Thymus (tissue), 11 donors: ENCODE data around the gene CDPF1. TPM values are rescaled to one million over a fixed set of nuclear protein-coding genes. Genes with fewer than 3 reads are reported as not detected.
"Not testable (repeated sequence)": the region's sequence is repeated elsewhere in the genome, so short reads cannot be mapped to it uniquely, and the experiment has no call there.

ENCODE experiments used
- DNase-seq, 9 donors: peaks; one replicate each; pipeline ENCODE4 v3.0.0-alpha.2; 2013; ENCODE audit warnings: low spot score in 9 of 9, low read depth in 6 of 9, missing footprints in 1 of 9
- H3K27ac ChIP-seq, 2 donors: one replicate each; pipeline ENCODE4 v1.5.1; 2013; ENCODE audit warnings: control low read depth in 1 of 2, low read depth in 1 of 2, low read length in 1 of 2, mild to moderate bottlenecking in 1 of 2, moderate library complexity in 1 of 2
- H3K27me3 ChIP-seq, 2 donors: one replicate each; pipeline ENCODE4 v1.5.1; 2013; ENCODE audit warnings: low read length in 1 of 2; ENCODE audit not compliant: control insufficient read depth in 2 of 2, insufficient read depth in 1 of 2
- H3K36me3 ChIP-seq, 2 donors: one replicate each; pipeline ENCODE4 v1.5.1; 2013; ENCODE audit warnings: low read length in 1 of 2, mild to moderate bottlenecking in 1 of 2, moderate library complexity in 1 of 2; ENCODE audit not compliant: control insufficient read depth in 2 of 2, insufficient read depth in 2 of 2
- H3K4me1 ChIP-seq, 2 donors: one replicate each; pipeline ENCODE4 v1.5.1; 2013; ENCODE audit warnings: low read length in 2 of 2; ENCODE audit not compliant: control insufficient read depth in 2 of 2, insufficient read depth in 2 of 2
- H3K4me3 ChIP-seq, 2 donors: one replicate each; pipeline ENCODE4 v1.5.1; 2013; ENCODE audit warnings: low read length in 2 of 2, control low read depth in 1 of 2, mild to moderate bottlenecking in 1 of 2
- H3K9me3 ChIP-seq, 2 donors: one replicate each; pipeline ENCODE4 v1.5.1; 2013; ENCODE audit warnings: low read length in 1 of 2, mild to moderate bottlenecking in 1 of 2; ENCODE audit not compliant: control insufficient read depth in 2 of 2, insufficient read depth in 1 of 2
- WGBS: extraction: QIAGEN DNeasy Blood & Tissue Kit; methylation state at CpG from one replicate; pipeline ENCODE4 v1.1.7; 2013; 5-methylcytosine and 5-hydroxymethylcytosine counted together
- polyA plus RNA-seq: library from polyadenylated mRNA; stranded (reverse); fragments of 200-250 nt; gene quantifications from one replicate; pipeline ENCODE4 v1.2.3, GENCODE V29; 2013
- total RNA-seq: library from RNA; stranded (reverse); fragments of 120-200 nt; gene quantifications from one replicate; pipeline ENCODE4 v1.2.4, GENCODE V29; 2013
- donor health status: healthy.

The CDPF1 gene
- total and polyA plus RNA-seq, 2 donors: 15.5 to 16.1 TPM

GRCh38 chr22:46264520-46264919 is 14.4 kb upstream of the CDPF1 start:
- H3K4me3 ChIP-seq, H3K4me1 ChIP-seq, DNase-seq, H3K27ac ChIP-seq, H3K36me3 ChIP-seq: not testable (repeated sequence)
- Histone ChIP-seq H3K27me3 (peaks cover 47 to 93% of the 10 kb centered on the region in 2 donors), H3K9me3 (peaks cover 8 to 16% of the 10 kb centered on the region in 2 donors)
- 99% methylated on average over 6 of the region's 6 CpGs for whole genome bisulfite sequencing

DNA sequence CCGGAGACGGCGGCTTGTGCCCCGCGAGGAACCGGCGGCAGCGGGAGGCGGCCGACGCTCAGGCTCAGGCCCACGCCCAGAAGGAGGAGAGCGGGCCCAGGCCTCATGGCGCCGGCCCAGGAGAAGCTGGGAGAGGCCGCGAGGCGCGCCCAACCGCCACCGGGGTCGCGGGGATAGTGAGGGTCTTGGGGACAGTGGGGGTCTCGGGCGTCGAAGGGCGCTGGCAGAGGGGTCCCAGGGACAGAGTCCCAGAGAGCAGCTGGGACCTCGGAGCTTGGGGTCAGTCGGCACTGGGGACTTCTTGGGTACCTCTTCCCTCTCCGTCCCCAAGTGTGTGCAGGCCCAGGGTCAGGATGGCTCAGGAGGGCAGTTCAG is 13.1 kb upstream of the CDPF1 start, which contains the start of gene PKDREJ:
PKDREJ (minus strand) TSS at position 128 of the 375 bp plus-strand sequence; CDS start at position 107, 21 bp downstream.
- no peak within 1 kb of the TSS for H3K27ac ChIP-seq
- WGBS: 60% methylated on average over 30 of the region's 30 CpGs
- H3K36me3 ChIP-seq: no peaks in the 10 kb centered on the region
- H3K4me1 ChIP-seq: peaks cover 0 to 4% of the 10 kb centered on the region in 2 donors
- peaks cover 49 to 89% of the 10 kb centered on the region in 2 donors for H3K27me3 ChIP-seq
- no peak for DNase-seq
- H3K9me3 ChIP-seq: peaks cover 8 to 16% of the 10 kb centered on the region in 2 donors
- peak within 1 kb of the TSS in 1 of 2 donors; percentile 33 for H3K4me3 ChIP-seq

DNA sequence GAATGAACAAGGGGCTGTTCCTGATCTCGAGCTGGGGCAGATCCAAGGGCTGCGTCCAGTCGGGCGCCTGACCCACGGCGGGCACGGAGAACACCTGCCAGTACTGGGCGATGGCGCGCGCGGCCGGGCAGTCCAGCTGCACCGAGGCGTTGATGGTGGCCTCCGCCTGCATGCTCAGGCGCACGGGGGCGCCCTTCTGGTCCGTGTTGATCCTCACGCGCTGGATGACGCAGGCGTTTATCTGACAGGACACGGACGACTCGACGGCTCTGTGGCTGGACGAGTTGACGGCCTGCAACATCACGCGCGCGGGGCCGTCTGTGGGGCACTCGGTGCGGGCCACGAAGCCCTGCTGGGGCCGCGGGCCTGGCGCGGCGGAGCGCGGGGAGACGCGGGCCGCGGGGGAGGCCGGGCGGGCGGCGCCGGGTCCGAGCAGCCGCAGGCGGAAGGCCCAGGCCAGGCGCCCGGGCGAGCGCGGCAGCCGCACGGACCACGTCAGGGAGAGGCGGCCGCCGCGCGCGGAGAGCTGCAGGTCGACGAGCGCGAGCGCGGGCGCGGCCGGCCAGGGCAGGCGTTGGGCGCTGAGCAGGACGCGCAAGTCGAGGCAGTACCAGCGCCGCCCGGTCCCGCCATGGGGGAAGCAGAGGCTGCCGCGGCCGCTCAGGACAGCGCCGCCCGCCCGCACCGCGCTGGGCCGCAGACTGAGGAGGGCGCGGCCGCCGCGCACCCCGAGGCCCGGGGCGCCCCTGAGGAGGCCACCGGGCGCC is 12.5 kb upstream of the CDPF1 start:
- peak overlapping the region in 1 of 2 donors; percentile 33 for H3K4me3 ChIP-seq
- 11% methylated on average over 109 of the region's 109 CpGs for WGBS
- no peaks in the 10 kb centered on the region for H3K36me3 ChIP-seq
- H3K27me3 ChIP-seq: peaks cover 47 to 84% of the 10 kb centered on the region in 2 donors
- H3K4me1 ChIP-seq: peaks cover 0 to 3% of the 10 kb centered on the region in 2 donors
- H3K9me3 ChIP-seq: peaks cover 8 to 16% of the 10 kb centered on the region in 2 donors
- H3K27ac ChIP-seq: no peak overlapping the region
- DNase-seq: no peak

DNA sequence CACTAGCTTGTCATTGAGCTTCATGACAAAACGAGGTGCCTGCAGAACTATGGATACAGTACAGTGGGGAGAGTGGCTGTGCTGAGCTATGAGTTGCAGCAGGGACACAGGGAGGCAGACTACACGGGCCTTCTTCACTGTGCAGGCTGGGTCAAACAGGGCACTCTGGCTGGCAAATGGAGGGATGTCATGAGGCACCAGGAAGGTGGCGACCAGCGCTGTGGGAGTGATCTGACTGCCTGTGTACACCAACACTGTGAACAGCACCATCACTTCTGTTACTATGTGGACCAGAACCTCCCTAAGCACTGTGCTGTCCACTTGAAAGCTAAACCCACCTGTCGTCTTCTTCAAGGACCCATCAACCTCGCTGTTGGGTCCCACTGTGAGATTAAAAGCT is 9.9 kb upstream of the CDPF1 start:
- DNase-seq: no peak
- WGBS: 93% methylated on average over 6 of the region's 6 CpGs

DNA sequence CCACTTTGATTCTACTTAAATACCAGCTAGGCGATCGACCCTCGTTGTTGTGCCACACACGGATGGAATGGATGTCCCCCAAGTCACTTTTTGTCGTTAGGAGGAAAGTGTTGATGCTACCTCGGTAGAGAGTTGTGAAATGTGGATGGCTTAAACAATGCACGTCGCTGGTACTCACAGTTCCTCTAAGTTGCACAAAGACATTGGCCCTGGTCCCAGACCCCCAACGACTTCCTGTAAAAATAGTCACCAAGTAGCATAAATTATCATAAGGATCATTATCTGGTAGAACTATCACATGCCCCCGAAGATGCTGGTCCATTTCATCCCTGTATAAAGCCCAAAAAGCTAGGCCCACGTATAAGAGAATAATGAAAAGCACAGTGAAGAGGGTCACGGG is 9.3 kb upstream of the CDPF1 start:
- Histone ChIP-seq H3K9me3 (peaks cover 4 to 5% of the 10 kb centered on the region in 2 donors), H3K36me3 (no peaks in the 10 kb centered on the region), H3K4me1 (peaks cover under 1 to 2% of the 10 kb centered on the region in 2 donors), H3K4me3 (no peak overlapping the region), H3K27me3 (peaks cover 35 to 54% of the 10 kb centered on the region in 2 donors), H3K27ac (no peak overlapping the region)
- no peak for DNase-seq
- WGBS: 62% methylated on average over 12 of the region's 12 CpGs

More for the DNA sequence above, 9.9 kb upstream of the CDPF1 start:
- no peak overlapping the region for H3K4me3 ChIP-seq
- no peaks in the 10 kb centered on the region for H3K36me3 ChIP-seq
- no peaks in the 10 kb centered on the region for H3K4me1 ChIP-seq
- peaks cover 5 to 6% of the 10 kb centered on the region in 2 donors for H3K9me3 ChIP-seq
- H3K27me3 ChIP-seq: peaks cover 35 to 61% of the 10 kb centered on the region in 2 donors
- no peak overlapping the region for H3K27ac ChIP-seq

DNA sequence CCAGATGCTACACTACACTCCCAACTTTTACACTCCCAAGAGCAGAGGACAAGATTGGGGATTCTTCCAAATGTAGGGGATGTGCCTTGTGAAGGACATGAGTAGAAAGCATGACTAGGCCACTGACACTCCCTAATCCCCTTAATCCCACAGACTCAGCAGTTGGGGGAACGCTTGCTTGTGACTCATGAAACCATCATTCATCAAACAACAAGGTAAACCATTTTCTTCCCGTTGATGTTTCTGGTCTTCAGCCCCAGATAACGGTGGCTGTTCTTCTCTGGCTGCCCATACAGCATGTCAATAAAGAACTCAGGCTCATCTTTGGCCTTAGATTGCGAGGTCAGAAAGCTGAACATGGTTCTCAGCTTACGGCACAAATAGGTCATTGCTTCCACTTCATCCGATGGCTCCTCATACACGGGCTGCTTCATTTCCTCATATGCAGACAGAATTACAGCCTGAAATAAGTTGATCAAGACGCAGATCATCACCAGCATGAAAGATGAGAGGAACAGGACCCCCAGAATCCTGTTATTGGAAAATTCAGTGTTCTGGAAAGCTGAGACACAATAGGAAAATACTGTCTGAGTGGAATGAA is 6.4 kb upstream of the CDPF1 start:
- Histone ChIP-seq H3K4me3 (no peak overlapping the region), H3K36me3 (no peaks in the 10 kb centered on the region), H3K27ac (no peak overlapping the region), H3K9me3 (no peaks in the 10 kb centered on the region), H3K27me3 (peaks cover 13 to 29% of the 10 kb centered on the region in 2 donors), H3K4me1 (peaks cover 2 to 5% of the 10 kb centered on the region in 2 donors)
- no peak for DNase-seq
- WGBS: 90% methylated on average over 8 of the region's 8 CpGs

DNA sequence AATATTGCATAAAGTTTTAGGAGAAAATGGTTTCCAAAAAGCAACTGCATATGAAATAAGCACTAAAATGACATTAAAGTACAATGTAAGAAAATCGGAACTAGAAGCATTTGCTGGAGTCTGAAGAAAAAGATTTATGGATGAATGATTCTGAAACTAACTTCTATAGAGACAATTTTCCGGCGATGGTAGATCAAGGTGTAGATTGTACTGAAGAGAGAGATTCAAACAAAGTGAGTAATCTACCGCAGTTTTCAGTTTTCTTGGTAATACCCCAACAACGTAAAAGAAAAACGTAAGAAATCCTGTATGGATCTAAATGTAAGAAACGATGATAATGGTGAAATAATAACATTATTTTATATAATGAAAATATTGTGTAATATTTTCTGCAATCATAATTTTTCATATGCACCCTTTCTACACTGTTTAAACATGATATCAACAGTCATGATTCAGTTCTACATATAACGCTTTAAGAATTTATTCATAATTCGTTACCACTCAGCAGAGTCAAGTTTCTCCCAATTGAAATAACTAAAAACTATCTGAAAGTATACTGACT is 1.8 kb upstream of the CDPF1 start:
- Histone ChIP-seq H3K9me3 (no peaks in the 10 kb centered on the region), H3K4me1 (peaks cover 15 to 26% of the 10 kb centered on the region in 2 donors), H3K4me3 (no peak overlapping the region), H3K27ac (no peak overlapping the region), H3K36me3 (no peaks in the 10 kb centered on the region), H3K27me3 (peaks cover 0 to 6% of the 10 kb centered on the region in 2 donors)
- DNase-seq: no peak
- WGBS: 96% methylated on average over 9 of the region's 9 CpGs

- WGBS: 90% methylated on average over 7 of the region's 7 CpGs
- peak overlapping the region; percentile 55 to 78 for H3K4me3 ChIP-seq
- H3K4me1 ChIP-seq: peaks cover 15 to 26% of the 10 kb centered on the region in 2 donors
Measured at GRCh38 chr22:46251266-46251665, 1.2 kb upstream of the CDPF1 start.

GRCh38 chr22:46250783-46251125 is 661 bp upstream of the CDPF1 start:
- peak overlapping the region; percentile 55 to 78 for H3K4me3 ChIP-seq
- peaks cover 0 to 3% of the 10 kb centered on the region in 2 donors for H3K36me3 ChIP-seq
- H3K27me3 ChIP-seq: peaks cover 0 to 6% of the 10 kb centered on the region in 2 donors
- 8% methylated on average over 25 of the region's 25 CpGs for WGBS
- H3K27ac ChIP-seq: peak overlapping the region; percentile 50 to 61
- peaks cover 15 to 26% of the 10 kb centered on the region in 2 donors for H3K4me1 ChIP-seq
- no peaks in the 10 kb centered on the region for H3K9me3 ChIP-seq
- no peak for DNase-seq

More at GRCh38 chr22:46251266-46251665, 1.2 kb upstream of the CDPF1 start:
- H3K27me3 ChIP-seq: peaks cover 0 to 6% of the 10 kb centered on the region in 2 donors
- no peak for DNase-seq
- no peak overlapping the region for H3K27ac ChIP-seq
- H3K36me3 ChIP-seq: peaks cover 0 to 3% of the 10 kb centered on the region in 2 donors
- no peaks in the 10 kb centered on the region for H3K9me3 ChIP-seq
